Measurements from ENCODE around the gene FGF11.

The FGF11 gene

DNA sequence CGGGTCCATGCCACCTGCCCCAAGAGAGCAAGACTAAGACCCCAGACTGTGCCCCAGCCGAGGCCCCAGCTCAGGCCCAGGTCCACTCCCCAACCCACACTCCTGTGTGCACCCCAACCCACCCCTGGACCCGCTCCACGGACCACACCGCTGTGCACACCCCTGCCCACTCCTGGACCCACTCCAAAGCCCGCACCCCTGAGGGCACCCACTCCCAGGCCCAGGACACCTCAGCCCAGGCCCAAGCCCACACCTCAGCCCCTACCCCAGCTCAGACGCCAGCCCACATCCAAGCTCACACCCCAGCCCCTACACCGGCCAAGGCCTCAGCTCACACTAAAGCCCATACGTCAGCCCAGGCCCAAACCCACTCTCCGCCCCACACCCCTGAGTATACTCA is 9.6 kb upstream of the FGF11 start:
- DNase-seq (ENCODE audit: low read depth, low spot score): no peak

DNA sequence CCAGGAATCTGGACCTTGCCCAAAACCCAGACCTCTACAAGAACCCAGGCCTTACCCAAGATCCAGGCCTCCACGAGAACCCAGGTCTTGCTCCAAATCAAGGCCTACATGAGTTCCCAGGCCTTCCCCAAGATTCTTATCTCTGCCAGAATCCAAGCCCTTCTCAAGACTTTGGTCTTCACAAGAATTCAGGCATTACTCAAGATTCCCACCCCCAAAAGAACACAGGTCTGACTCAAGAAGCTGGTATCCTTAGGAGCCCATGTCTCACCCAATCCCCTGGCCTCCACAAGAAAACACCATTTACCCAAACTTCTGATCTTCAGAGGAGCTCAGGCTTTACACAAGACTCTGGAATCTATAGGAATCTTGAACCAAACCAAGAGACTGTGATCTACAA is 8.1 kb upstream of the FGF11 start:
- no peak for DNase-seq (ENCODE audit: low read depth, low spot score)

DNA sequence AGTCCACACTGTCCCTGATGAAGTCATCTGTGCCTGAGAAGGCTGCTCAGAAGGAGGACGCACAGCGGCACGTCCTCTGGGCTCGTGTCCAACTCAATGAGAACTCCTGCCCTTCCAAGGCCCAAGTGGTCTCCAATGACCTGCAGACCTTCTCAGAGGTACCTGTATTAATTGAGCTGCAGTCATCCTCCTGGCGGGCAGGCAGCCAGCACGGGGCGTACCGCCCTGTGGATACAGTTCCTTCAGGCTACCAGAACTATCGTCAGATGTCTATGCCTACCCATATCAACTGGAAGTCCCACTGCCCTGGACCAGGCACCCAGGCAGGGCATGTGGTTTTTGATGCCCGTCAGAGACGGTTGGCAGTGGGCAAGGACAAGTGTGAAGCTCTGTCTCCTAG is 7.0 kb upstream of the FGF11 start:
- no peak for DNase-seq (ENCODE audit: low read depth, low spot score)

DNA sequence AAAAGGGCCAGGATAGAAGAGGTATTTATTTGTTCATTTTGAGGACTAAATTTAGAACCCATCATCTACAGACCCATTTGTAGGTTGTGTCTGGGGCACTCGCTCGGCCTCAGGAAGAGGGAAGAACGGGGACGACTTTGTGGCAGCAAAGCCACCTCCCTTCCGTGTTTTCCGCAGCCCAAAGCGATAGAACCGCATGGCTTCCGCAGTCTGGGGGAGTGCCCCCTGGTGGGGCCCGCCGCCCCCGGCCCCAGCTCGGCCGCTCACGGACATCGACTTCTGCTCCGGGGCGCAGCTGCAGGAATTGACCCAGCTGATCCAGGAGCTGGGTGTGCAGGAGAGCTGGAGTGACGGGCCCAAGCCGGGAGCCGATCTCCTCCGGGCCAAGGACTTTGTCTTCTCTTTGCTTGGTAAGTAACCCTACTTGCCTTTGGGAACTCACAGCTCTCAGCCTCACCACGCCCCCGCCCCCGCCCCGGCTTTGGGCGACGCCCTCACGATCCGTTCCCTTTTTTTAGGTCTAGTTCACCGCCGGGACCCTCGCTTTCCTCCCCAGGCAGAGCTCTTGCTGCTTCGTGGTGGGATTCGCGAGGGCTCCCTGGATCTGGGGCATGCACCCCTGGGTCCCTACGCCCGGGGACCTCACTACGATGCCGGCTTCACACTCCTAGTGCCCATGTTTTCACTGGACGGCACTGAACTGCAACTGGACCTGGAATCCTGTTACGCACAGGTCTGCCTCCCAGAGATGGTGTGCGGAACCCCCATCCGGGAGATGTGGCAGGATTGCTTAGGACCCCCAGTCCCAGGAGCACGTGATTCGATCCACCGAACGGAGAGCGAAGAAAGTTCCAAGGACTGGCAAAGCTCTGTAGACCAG is 3.4 kb upstream of the FGF11 start:
- DNase-seq (ENCODE audit: low read depth, low spot score): peak; percentile 23

DNA sequence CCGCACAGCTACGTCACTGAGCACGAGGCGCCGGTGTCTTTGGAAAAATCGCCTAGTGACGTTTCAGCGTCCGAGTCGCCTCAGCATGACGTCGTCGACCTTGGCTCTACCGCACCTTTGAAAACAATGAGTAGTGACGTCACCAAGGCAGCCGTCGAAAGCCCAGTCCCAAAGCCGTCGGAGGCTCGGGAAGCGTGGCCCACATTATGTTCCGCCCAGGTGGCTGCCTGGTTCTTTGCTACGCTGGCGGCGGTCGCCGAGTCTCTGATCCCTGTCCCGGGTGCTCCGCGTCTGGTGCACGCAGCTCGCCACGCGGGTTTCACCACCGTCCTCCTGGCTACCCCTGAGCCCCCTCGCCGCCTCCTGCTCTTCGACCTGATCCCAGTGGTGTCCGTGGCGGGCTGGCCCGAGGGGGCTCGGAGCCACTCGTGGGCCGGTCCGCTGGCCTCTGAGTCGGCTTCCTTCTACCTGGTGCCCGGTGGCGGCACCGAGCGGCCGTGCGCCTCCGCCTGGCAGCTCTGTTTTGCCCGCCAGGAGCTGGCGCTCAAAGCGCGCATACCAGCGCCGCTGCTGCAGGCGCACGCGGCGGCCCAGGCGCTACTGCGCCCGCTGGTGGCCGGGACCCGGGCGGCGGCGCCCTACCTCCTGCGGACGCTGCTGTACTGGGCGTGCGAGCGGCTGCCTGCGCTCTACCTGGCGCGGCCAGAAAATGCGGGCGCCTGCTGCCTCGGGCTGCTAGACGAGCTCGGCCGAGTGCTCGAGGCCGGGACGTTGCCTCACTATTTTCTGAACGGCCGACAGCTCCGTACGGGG is 2.5 kb upstream of the FGF11 start:
- DNase-seq (ENCODE audit: low read depth, low spot score): peak; percentile 53

DNA sequence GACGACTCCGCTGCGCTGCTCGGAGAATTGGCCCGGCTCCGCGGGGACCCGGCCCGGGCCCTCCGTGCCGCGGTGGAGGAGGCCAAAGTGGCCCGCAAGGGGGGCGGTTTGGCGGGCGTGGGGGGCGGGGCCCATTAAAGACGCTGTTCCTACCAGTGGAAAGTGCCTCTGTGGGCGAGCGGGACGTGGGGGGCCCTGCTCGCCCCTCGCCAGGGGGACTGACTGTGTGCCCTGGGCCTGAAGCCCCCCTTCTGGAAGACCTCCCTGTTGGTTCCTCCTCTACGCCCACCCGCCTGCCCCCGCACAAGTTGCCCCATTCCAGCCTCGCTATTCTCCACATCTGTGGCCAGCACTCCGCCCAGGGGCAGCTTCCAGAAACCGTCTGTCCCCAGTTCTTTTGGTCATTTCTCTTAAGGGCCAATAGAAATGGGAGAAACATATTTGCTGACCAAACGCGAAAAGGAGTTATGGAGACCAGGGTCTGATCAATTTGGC is 1.9 kb upstream of the FGF11 start:
- no peak for DNase-seq (ENCODE audit: low read depth, low spot score)

DNA sequence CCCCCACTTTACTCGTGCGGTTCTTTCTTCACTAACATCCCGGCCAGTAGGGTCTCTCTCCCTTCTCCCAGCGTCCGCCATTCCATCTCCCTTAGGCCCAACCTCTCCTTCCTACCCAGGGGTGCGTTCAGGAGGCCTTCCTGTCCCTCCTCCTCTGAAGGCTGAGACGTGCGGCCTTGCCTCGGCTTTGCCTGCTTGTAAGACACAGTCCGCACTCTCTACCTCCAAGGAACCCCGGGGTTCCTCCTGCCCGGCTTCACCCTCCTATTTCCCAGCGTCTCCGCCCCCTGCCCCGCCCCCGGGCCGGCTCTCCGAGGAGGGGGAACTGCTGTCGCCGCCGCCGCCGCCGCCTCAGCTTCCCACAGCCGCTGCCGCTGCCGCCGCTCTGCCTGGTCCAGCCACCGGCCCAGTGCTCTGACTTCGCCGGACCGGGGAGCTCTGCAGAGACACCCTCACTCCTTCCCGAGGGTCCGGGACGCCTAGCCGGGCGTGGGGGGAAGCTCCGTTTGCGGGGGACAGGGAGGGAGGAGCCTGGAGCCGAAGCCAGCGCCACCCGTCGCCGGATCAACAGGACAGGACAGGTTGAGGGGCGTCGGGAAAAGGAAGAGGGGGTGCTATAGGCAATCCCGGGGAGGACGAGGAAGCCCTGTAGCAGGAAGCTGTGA is 1.2 kb upstream of the FGF11 start:
- no peak for DNase-seq (ENCODE audit: low read depth, low spot score)

DNA sequence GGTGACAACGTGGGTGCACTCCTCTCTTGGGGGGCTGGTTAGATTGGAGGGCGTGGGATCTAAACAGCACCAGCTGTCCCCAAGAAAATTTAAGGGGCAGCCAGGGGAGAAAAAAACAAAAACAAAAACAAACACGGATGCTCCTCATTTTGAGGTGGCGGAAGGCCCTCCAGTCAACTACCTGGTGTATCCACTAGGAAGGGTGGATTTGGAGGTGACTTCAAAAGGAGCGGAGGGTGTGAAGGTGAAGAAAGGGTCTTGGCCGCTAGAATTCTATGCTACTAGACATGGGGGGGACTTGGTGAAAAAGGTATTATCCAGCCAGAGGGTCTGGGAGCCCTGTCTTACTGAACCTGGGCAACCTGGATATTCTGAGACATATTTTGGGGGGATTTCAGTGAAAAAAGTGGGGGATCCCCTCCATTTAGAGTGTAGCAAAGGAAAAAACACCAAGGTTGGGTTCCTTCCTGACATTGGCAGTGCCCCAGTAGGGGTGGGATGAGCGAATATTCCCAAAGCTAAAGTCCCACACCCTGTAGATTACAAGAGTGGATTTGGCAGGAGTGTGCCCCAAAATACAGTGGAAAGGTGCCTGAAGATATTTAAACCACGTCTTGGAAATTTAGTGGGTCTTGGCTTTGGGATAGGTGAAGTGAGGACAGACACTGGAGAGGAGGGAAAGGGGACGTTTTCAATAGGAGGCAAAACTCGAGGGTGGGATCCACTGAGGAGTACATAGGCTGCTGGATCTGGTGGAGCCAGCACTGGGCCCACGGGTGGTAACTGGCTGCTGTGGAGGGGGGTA is 454 bp upstream of the FGF11 start:
- DNase-seq (ENCODE audit: low read depth, low spot score): no peak

DNA sequence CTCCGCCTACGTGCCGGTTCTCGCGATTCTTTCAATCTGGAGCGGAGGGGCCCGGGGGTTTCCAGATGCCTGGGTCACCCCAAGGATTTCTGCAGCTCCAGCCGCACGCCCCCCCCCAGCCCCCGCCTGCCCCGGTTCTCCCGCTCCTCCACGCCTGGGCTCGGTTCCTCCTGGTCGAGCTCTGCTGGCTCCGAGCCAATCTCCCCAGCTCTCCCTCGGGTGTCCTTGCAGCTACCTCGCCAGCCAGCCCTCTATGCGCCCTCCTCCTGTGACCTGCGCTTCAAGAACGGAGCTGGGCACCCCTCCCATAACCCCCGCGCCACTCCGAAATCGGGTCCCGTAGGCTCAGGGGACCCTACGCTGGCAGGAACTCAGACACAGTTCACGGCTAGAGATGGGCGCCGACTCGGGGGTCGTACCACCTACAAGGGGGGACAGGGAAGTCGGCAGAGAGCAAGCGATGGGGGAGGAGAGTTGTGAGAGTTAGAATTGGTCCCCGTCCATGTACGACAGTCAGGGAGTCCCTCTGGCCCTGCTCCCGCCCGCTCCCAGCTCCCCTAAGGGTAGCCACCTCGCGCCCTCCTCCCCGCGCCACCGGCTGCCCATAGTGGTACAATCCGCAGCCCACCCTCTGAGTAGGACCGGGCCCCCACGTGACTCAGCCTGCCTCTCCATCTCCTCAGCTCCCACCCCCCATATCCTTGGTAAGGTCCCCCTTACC is 961 bp downstream of the FGF11 start:
- DNase-seq (ENCODE audit: low read depth, low spot score): no peak

DNA sequence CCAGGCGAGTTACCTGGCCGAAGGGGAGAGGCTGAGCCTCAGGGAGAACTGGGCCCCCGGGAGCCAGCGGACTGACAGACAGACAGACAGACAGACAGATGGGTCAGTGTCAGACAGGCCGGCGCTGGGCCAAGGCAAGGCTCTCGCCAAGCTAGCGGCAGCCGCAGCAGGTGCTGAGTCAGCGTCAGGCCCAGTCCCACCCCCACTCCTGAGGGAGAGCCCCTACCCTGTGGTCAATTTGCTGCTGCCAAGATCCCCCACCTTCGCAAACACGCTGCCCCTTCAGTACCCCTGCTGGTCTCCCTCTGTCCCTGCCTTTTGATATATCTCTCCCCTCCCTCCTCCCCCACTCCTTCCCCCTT is 1.5 kb downstream of the FGF11 start:
- DNase-seq (ENCODE audit: low read depth, low spot score): no peak

DNA sequence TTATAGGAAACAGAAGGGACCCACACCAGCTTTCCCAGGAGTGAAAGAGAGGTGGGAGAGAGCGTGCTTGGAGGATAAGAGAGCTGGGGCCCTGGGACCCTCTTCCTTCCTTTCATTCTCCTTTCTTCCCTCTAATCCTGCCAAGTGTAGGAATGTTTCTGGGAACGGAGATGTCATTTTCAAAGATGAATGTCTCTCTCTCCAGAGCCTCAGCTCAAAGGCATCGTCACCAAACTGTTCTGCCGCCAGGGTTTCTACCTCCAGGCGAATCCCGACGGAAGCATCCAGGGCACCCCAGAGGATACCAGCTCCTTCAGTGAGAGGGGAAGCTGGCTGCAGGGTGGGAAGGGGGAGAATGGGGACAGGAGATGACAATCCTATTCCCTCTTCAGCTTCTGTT is 2.0 kb downstream of the FGF11 start:
- DNase-seq (ENCODE audit: low read depth, low spot score): no peak

DNA sequence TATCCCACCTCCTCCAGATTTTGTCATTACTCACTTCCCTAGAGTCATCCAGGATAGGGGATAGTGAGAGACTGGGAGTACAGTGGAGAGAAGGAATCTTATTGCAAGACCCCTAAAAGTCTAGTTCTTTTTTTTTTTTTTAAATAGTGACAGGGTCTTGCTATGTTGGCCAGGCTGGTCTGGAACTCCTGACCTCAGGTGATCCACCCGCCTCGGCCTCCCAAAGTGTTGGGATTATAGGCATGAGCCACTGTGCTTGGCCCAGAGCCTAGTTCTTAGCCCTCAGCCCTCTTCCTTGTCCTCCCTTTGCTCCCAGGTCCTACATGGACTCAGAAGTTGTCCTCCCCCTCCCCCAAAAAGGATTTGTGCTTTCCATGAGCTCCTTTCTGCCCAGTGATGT is 2.8 kb downstream of the FGF11 start:
- no peak for DNase-seq (ENCODE audit: low read depth, low spot score)

DNA sequence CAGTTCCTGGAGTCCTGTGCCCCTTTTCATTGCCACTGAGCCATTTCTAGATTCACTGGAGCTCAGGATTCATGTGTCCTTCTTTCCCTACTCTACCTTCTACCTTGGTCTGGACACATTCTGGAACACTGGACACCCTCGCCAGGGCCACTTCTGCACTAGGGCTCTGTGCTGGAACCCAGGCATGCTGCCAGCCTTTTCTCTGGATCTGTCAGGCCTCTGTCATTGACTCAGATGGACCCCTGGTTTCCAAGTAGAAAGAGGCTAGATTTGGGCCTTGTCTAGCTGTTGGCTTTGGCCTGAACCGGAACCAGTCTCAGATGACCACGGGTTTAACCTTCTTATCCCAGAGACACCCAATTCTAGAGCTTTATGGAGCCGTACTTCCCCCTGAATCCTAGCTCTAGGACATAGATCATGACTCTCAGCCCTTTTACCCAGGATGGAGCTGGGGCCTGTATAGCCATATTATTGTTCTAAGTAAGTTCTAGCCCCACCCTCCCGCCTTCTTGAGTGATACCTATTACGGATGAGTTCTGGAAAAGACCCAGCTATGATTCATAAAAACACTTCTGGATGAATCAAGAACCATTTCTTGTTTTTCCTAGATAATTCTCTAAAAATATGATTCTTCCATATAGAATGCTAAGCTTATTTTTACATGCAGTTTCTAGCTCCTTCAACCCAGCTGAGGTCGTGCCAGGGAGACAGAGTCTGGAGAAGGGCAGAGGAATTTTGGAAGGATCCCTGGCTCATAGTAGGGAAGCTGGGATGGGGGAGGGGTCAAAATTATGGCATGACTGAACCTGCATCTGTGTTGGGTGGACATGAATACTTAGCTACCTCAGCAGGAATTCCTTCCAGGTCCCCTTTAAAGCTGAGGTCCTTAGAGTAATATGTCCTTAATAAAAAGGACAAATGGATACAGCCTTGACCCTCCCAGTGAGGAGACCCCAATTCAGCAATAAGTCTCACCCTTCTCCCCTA is 4.5 kb downstream of the FGF11 start:
- no peak for DNase-seq (ENCODE audit: low read depth, low spot score)

DNA sequence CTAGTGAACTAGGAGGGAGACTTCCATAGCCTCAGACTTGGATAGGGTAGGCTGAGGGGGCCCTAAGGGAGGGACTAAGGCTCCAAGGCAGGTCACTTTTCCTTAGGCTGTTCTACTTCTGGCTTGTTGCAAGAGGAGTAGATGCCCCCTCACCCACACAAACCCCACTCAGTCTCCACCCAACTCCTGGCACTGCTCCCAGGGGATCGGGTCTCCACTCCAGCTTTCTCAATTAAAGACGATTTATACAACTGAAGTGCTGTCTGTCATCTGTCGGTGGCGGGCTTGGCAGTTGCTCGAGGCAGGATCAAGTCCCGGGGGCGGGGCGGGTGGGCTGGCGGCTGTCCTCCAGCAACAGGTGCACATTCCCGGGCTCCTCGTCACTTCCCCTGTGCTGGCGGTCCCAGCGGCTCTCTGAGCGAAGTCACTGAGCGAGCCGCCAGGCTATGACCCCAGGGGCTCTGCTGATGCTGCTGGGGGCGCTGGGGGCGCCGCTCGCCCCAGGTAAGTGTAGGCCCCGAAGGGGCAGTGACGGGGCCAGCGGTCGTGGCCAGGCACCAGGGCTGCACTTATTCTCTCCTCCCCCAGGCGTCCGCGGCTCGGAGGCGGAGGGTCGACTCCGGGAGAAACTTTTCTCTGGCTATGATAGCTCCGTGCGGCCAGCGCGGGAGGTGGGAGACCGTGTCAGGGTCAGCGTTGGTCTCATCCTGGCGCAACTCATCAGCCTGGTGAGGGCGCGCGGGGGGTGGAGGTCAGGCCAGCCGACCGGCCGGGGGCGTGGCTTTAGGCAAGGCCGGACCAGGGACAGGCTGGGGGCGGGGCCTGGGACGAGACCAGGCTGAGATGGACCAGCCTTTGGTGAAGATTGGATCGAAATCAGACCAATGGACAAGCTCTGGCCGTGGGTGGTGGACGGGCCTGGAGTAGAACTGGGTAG is 5.6 kb downstream of the FGF11 start, which contains the start of gene CHRNB1:
Gene CHRNB1 (plus strand): TSS at position 380 of the 937 bp plus-strand sequence. CDS start 67 bp downstream, at position 447.
- no peak for DNase-seq (ENCODE audit: low read depth, low spot score)

DNA sequence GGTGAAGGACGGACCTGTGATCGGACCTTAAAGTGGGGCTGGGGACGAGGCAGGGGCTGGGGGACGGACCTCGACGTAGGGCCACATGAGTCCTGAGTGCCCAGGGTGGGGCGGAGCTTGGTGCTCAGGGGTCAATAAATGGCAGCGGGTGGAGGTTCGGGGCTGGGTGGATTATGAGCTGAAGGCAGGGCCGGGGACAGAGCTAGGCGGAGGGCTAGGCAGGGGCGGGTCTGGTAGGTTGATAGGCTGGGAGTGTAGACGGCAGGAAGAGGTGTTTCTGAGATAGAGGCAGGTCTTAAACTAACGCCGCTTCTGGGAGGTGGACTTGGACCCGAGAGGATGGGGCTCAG is 6.3 kb downstream of the FGF11 start:
- DNase-seq (ENCODE audit: low read depth, low spot score): no peak

DNA sequence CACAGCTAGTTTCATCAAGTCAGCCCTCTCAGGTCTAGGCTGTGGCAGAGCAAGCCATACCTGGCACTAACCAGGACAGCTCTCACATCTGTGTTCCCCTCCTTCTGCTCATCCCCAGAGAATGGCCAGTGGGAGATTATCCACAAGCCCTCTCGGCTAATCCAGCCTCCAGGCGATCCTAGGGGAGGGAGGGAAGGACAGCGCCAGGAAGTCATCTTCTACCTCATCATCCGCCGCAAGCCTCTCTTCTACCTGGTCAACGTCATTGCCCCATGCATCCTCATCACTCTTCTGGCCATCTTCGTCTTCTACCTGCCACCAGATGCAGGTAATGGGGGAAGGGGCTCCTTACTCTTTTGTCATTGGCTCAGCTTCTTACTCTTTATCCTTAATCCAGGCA is 9.1 kb downstream of the FGF11 start:
- DNase-seq (ENCODE audit: low read depth, low spot score): no peak

DNA sequence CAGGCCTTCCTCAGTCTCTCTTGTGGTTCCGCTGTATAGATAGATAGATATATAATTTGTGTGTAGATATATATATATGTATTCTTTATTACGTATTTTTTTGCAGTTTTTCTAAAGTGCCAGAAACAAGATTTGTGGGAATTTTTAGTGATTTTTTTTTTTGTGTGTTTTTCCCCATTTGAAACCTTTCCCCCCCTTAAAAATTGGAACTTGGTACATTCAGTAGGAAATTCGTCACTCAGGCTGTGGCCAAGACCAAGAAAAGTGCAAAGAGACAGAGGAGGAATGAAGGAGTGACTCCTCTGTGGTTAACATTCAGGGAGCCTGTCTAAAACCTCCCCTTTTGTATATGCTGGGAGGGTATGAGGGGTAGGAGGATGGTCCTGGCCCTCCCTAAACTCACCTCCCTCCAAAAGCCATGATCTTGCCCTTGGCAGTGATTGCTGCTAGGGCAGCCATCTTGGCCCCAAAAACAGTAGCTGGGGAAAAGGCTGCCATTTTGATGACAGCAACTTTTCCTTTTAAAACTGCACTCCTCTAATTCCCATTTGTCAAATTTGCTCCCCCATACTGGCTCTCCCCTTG is 20.7 kb downstream of the FGF11 start:
- no peak for DNase-seq (ENCODE audit: low read depth, low spot score)
